NCI-H2196 (cell line): Measurements from ENCODE around the gene CGB5.
A peak's percentile ranks its signal among the peaks of the same experiment; 100 is the strongest.
"Not testable (repeated sequence)": the region's sequence is repeated elsewhere in the genome, so short reads cannot be mapped to it uniquely, and the experiment has no call there.

Source experiments
- DNase-seq: peaks from one replicate; lab custom pipeline; 2025; ENCODE audit not compliant: unreplicated experiment; lab: John Stamatoyannopoulos, UW

The CGB5 gene

DNA sequence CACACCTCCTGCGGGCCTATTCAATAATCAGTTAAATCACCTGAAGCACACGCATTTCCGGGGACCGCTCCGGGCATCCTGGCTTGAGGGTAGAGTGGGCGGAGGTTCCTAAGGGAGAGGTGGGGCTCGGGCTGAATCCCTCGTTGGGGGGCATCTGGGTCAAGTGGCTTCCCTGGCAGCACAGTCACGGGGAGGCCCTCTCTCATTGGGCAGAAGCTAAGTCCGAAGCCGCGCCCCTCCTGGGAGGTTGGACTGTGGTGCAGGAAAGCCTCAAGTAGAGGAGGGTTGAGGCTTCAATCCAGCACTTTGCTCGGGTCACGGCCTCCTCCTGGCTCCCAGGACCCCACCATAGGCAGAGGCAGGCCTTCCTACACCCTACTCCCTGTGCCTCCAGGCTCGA lies at the start of gene CGB5:
TSS of gene CGB5 (plus strand) at position 301 of the 400 bp plus-strand sequence. CDS start 362 bp downstream, outside the sequence.
- not testable (repeated sequence) for DNase-seq

DNA sequence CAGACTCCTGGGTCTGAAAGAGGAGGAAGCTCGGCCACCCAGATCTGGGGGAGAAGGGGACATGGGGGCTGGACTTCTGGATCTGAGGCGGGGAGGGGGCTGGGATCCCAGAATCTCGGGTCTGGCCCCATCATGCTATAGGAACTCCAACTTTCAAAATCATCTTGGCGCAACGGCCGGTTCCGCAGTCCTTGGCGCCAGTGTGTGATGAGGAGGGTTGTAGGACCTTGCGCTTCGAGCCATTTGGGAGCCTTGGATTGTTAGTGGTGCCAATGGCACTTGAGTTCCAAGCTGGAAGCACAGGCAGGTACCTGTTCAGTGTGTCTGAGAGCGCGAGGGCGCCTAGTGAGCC lies 49.6 kb upstream of the CGB5 start:
- DNase-seq: no peak

DNA sequence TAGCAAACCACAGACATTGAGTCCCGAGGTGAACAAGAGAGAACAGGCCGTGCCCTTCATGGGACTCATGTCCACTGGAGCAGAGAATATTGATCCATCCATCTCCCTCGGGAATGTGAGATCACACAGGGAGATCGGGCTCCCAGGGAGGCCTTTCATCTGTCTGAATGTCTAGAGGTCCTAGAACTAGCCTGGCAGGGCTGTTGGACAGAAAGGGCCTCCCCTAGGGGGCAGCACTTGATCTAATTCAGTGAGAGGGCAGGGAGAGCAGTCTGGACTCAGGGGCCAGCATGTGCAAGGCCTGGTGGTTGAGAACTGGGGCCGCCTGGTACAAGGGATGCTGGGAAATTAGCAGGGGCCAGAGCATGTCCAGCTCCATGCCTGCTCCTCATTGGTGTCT lies 45.7 kb upstream of the CGB5 start:
- DNase-seq: peak; percentile 78

DNA sequence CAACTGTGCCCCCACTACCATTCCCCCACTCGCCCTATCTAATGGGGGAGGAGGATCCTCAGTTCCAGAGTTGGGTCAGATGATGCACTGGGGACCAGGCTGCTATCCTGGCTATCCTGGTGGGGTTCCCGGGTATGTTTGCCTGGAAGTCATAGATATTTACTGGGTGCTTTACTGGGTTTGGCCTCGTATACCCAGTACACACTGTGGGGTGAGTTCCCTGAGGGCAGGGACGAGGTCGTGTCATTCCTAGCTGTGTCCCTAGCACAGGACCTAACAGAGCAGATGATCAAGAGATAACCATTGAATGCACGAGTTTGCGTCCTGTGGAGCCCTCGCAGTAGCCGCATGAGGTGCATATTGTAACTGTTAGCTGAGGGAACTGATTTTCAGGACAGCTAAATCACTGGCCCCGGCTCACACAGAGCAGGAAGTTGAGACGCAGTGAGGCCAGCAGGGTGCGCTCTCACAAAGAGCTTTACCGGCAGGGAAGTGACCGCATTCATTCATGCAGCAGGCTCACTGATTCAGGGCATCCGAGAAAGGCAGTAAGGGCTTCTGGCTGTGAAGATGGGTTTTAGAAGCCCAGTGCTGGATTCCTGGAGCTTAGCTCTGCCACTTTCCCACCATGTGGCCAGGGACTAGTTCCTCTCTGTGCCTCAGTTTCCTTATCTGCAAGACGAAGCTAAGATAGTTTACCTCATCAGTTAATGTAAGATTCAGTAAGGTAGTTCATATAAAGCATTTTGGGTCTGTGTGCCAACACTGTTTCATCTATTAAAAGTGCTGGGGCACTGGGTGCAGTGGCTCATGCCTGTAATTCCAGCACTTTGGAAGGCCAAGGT lies 43.9 kb upstream of the CGB5 start:
- DNase-seq: peak; percentile 39

DNA sequence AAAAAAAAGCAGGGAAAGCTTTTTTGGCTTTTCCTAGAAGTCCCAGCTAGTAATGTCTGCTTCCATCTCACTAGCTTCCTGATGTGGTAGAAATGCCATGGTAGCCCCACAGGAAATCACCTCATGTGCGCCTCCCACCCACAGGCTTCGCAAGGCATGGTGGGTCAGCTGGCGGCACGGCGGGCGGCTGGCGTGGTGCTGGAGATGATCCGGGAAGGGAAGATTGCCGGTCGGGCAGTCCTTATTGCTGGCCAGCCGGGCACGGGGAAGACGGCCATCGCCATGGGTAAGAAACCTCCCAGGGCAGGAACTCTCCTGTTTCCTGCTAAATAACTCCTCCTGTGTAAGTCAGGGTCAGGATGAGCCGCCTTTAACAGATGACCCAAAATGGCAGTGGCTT lies 39.5 kb upstream of the CGB5 start:
- DNase-seq: no peak

DNA sequence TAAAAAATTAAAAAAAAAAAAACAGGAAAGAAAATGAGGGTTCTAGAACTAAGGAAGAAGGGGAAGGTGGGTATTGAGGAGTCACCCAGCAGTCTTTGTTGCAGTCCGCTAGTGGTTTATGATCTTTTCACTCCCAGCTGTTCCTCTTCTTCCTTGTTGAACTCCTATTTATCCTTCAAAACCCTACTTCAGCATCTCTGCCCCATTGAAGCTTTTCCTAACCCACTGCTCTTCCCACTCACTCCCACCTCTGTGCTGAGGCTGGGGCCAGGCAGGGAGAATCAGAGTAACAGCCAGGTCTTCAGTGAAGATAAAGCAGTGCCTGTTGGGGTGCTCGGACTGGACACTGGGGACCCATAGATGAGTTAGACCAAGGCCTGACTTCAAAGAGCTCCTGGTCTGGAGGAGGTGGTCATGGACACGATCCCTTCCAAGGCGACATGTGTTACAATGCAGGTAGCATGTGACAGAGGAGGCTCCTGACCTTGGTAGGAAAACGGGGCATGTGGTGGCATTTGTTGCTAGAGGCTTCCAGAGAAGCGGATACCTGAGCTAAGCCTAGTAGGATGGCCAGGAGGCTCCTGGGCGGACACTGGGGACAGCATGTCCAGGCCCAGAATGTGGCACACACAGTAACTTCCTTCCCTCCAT lies 38.6 kb upstream of the CGB5 start:
- DNase-seq: no peak

DNA sequence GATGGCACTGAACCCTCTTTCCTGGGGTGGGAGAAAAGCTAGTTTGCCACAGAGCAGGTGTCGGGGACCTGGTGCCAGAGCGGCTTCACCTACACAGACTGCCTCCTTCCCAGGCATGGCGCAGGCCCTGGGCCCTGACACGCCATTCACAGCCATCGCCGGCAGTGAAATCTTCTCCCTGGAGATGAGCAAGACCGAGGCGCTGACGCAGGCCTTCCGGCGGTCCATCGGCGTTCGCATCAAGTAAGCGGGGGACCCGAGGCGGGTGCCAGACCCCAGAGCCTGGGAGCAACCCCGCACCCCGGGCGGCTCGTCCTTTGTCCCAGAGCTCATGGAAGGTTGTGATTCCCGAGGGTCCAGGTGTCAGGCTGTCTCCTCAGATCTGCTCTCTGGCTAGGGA lies 36.7 kb upstream of the CGB5 start:
- no peak for DNase-seq

DNA sequence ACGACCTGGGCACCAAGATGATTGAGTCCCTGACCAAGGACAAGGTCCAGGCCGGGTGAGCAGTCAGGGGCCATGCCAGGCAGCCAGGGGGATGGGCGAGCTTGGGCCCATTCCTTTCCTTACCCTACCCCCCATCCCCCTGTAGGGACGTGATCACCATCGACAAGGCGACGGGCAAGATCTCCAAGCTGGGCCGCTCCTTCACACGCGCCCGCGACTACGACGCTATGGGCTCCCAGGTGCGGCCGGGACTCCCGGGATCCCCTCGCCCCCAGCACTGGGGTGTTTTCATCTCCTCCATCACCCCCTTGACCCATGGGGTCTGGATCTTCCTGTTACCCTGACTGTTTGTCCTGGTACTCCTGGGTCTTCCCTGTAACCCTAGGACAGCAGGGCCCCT lies 33.8 kb upstream of the CGB5 start:
- no peak for DNase-seq

DNA sequence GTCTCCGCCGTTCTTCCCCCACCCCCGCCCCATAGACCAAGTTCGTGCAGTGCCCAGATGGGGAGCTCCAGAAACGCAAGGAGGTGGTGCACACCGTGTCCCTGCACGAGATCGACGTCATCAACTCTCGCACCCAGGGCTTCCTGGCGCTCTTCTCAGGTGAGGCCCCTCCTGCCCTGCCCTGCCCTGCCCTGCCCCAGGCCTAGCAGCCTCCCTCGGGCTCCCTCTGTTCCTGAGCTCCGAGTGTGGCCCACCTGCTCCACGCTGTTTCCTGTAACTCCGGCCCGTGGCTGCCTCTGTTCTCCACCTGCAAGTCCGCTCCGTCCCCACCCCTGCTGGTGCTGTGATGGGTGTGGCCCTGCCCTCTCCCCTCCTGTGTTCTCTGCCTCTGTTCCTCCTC lies 33.2 kb upstream of the CGB5 start:
- DNase-seq: no peak

DNA sequence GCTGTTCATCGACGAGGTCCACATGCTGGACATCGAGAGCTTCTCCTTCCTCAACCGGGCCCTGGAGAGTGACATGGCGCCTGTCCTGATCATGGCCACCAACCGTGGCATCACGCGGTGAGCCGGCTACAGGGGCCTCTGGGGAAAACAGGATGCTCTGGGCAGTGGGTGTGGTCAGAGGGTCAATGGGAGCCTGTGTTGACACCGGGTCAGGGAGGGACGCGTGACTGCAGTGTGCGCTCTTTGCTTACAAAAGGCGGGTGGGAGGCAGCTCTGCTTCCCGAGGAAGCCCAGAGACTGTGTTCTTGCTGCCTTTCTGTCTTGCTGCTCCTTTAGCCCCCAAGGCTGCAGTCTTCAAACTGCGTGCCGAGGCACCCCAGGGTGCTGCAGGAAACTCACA lies 32.5 kb upstream of the CGB5 start:
- DNase-seq: no peak

DNA sequence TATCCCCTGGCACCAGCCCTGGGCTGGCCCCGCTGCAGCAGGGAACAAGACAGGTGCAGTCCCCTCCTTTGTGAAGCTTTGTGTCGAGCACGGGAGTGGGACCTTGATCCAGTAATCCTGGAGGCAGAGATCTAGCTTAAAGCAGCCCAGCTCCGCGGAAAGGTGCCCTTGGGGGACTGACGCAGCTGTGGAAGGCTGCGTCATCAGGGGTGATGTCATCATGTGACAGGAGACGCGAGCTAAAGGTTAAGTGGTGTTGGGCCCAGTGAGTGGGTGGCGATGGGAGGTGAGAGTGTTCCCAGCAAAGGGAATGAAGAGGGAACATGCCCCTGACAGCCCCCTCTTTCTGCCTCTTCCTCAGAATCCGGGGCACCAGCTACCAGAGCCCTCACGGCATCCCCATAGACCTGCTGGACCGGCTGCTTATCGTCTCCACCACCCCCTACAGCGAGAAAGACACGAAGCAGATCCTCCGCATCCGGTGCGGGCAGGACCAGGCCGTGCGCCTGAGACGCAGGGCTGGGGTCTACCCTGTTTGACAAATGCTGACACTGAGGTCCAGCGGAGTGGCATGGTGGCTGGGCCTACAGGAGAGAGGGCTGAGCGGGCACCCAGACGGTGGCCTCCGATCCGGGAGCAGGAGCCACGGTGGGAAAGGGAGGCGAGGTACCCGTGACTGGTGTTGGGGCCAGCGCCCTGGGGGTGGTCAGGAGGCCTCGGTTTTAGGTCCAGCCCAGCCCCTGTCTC lies 29.4 kb upstream of the CGB5 start:
- no peak for DNase-seq

DNA sequence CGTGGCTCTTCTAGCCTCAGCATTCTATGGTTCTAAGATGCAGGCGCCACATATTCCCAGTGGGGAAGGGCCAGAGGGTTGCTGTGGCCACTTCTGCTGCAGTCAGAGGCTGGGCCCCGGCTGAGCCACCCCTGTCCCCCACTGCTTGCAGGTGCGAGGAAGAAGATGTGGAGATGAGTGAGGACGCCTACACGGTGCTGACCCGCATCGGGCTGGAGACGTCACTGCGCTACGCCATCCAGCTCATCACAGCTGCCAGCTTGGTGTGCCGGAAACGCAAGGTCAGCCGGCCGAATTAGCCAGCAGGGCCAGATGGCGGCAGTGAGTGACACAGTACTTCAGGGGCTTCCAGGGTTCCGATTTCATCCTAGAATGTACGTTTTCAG lies 28.8 kb upstream of the CGB5 start:
- no peak for DNase-seq

DNA sequence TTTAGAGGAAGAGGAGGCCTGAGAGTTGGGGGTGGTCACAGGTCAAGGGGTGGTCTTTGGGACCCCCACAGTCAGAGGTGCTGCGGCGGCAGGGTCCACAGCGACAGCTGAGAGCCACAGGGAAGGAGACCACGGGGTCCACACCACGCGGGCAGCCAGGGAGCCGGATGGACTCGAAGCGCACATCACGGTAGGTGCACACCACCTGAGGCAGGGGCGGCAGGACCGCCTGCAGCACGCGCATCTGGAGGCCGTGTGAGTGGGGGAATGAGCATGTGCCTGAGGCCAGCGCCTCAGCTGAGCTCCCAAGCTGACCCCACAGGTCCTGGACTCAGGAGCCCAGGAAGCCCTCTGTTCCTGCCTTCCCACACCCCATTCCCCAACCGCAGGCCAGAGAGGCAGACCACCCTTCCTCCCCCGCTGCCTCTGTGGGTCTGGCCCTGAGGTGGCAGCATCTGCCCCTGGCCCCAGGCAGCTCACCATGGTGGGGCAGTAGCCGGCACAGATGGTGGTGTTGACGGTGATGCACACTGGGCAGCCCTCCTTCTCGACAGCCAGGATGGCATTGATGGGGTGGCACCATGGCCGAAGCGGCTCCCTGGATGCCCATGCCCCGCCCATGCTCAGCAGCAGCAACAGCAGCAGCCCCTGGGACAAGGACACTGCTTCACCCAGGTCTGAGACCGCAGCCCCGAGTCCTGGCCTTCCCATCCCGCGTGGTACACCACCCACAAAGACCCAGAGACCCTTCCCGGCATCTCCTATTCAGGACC lies 27.4 kb upstream of the CGB5 start:
- DNase-seq: no peak

DNA sequence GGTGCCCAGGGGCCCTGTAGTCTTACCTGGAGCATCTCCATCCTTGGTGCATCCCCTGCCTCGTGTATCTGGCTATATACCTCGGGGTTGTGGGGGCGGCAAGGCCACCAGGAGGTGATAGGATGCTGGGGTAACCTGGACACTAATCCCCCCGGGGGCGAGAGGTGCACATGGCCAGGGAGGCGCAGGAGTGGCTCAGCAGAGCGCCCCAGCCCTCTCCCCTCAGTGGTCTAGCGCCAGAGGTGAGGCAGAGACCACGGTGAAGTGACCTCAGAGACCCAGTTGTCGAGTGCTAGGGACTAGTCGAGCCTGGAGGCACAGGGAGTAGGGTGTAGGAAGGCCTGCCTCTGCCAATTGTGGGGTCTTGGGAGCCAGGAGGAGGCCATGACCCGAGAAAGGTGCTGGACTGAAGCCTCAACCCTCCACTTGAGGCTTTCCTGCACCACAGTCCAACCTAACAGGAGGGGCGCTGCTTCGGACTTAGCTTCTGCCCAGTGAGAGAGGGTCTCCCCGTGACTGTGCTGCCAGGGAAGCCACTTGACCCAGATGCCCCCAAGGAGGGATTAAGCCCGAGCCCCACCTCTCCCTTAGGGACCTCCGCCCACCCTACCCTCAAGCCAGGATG lies 26.5 kb upstream of the CGB5 start, which contains the start of gene LHB:
TSS of gene LHB (minus strand) at position 51 of the 625 bp plus-strand sequence. CDS start at position 41, 10 bp downstream.
- no peak for DNase-seq

DNA sequence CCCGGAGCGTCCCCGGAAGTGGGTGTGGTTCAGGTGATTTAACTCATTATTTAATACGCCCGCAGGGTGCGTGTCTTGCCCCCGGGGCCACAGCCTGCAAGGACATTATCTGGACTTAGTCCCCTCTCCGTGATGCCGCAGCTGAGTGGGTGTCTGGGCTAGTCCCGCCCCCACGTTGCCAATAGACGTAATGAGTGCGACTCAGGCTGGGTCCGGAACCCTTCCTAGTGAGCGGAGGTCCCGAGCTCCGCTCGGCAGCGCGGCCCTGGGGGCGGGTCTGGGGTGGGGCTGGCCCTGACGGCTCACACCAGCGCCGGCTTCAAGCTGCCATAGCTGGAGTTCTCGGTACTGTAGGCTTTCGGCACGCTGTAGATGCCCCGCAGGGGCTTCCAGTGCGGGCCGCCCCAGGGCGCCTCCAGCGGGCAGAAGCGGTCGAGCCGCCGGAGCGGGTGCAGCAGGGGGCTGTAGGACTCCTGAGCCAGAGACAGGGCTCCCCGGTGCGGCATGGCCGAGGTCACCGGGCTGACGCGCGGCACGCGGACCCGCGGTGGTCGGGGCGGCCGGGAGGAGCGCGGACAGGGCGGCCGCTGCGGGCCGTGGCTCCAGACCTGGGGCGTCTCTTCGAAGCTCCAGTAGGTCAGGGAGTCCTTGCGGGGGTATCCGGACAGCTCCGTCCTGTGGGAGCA lies 25.8 kb upstream of the CGB5 start:
- peak; percentile 44 for DNase-seq

DNA sequence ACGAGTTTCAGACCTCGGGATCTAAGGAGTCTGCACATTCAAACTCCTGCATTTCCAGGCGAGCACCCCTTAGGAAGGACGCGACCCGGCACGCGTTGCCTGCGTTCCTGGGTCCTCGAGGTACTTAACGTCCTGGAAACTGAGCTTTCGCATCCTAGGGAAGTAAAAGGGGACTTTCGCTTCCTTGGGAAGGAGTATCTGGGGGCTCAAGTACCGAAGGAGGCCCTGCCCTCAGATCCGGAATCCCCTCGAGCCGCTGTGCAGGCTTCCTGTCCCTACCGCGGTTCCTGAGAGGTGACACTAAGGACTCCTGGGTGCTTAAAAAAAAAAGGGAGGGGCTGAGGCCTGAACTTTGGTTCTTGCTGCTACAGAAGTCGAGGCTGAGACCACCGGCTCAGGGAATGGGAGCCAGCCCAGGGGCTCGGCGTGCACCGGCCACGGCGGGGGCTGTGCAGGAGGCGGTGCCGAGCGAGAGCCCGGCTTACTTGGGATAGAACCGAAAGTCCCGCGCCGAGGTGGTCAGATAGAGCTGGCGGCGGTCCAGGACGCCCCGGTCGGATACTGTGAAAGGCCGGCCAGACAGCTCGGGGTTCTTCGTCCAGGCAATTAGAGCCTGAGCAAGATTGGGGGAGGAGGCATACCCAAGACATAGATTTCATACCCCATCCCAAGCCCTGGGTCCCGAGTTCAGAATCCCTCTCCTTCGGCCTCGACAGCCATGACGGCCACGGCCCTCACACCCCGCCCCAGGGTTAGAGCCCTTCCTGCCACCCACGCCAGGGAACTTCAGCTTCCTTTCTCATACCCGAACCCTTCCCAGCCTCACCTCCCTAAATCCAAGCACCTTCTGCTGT lies 25.0 kb upstream of the CGB5 start:
- not testable (repeated sequence) for DNase-seq

DNA sequence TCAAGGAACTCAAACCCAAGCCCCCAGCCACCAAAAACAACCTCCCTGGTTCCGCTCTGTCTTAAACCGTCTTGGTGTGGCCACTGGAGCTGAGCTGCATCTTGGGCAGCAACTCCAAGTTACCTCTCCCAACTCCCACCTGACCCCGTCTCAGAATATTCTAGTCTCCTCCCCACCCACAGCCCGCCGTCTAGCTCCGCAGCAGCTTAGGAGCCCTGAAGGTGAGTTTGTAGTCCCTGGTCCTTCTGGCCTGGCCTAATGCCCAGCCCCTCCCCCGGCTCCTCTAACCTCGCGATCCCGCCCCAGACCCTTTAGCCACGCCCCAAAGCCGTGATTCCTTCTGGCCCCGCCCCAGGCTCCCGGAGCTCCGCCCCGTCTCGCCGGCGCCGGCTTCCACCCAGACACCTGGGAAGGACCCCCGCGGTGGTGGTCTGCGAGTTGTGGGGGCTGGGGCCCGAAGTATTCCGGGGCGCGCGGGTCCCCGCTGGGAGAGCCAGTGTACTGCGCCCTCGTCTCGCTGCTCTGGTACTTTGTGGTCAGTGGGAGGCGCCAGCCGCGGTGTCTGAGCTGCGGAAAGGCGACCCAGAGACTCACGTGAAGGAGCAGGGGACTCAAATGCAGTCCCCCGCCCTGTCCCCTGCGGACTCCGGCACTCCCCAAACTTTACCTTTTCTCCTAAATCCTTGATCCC lies 24.3 kb upstream of the CGB5 start:
- DNase-seq: peak; percentile 82

DNA sequence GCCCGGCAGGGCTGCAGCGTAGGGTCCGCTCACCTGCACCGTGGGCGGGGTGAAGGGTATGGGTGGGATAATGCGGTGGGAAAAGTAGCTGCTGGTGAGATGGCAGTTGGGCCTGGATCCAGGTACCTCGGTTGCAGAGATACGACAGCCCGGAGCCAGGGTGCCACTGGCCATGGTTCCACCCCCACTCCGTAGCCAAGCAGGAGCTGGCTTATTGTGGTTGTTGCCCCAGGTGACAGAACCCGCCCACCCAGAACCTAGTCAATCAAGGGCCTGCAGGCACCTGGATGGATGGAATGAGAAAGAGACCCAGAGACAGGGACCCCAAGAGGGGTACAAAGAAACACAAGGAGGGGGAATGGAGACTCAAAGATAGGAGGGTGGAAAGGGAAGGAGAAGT lies 23.3 kb upstream of the CGB5 start:
- DNase-seq: no peak
